ENCODE measurements around the gene ASB10.
A peak's percentile ranks its signal among the peaks of the same experiment; 100 is the strongest.

The ASB10 gene

GRCh38 chr7:151173386-151174245 is 13.4 kb downstream of the ASB10 start:
- no peak overlapping the region for H3K4me3 Mint-ChIP-seq
- no peak overlapping the region for H3K27ac Mint-ChIP-seq
- H3K27me3 Mint-ChIP-seq, result peaks cover 85% of the 10 kb centered on the region
- no peaks in the 10 kb centered on the region for H3K9me3 Mint-ChIP-seq
- H3K36me3 Mint-ChIP-seq (ENCODE audit: low read depth), result no peaks in the 10 kb centered on the region
- H3K4me1 Mint-ChIP-seq (ENCODE audit: low read depth), result peaks cover 7% of the 10 kb centered on the region
- intact Hi-C loops (cut with micrococcal nuclease), result loop anchor here (2.0 to 5.0 kb wide), 2 partner anchors 51 to 275 kb away; no protein-coding TSS in a partner anchor

DNA sequence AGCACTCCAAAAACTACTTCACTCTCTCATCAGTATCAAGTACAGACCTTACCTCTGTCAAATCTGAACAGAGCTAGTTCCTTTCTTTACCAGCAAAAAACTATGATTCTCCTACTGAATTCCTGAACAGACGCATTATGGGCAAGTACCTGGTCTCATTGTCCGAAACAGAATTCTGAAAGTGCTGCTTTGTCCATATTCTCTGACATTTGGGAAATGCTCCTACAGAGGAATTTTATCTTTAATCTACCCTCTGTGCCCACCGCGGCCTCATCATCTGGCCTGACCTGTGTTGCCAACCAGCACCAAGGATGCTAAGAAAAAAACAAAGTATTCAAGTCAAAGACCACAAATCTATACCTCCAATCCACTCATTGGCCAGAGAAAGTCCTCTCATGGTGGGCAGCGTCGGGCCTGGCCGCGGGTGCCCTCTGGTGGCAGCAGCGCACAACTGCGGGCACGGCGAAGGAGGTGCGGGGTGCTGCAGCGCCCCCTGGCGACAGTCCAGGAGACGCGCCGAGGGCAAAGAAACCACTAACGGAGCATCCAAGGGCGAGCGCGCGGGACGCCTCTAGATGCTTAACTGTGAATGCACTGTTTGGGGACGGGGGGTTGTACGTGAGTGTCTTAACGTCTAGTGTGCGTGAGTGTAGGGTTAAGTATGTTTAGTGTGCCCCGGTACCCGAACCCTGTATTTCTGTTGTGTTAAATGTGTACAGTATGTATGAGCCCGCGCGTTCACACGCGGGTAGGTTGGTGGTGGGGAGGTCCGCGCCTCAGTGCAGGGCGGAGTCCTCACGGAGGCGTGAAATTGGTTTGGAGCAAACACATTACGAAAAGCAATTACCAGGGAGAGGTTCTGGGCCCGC is 14.5 kb downstream of the ASB10 start:
- intact Hi-C loops (cut with micrococcal nuclease), result loop anchor here (1.0 to 5.0 kb wide), 3 partner anchors 50 to 274 kb away; no protein-coding TSS in a partner anchor
- peaks cover 83% of the 10 kb centered on the region for H3K27me3 Mint-ChIP-seq
- no peak overlapping the region for H3K27ac Mint-ChIP-seq
- H3K4me3 Mint-ChIP-seq, result no peak overlapping the region
- no peaks in the 10 kb centered on the region for H3K36me3 Mint-ChIP-seq (ENCODE audit: low read depth)
- peaks cover 13% of the 10 kb centered on the region for H3K4me1 Mint-ChIP-seq (ENCODE audit: low read depth)
- no peaks in the 10 kb centered on the region for H3K9me3 Mint-ChIP-seq

DNA sequence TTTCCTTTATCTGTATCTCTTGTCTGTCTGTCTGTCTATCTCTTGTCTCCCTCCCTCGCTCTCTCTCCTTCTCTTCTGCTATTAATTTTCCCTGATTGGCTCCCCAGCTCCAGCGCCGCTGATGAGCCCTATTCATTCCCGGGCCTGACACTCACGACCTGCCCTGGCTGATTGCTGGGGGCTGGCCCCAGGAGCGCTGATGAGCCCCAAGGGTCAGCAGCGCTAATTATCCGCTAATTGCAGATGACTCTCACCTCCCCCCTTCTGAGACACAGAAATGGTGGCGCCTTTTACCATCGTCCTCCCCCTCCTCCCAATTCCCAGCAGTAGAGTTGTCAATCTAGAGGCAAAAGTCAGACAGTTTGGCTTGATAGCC is 18.3 kb downstream of the ASB10 start:
- intact Hi-C loops (cut with micrococcal nuclease), result loop anchor here (10.0 kb wide), 1 partner anchor 136 kb away; no protein-coding TSS in a partner anchor
- peaks cover 13% of the 10 kb centered on the region for H3K4me1 Mint-ChIP-seq (ENCODE audit: low read depth)
- H3K27me3 Mint-ChIP-seq, result peaks cover 58% of the 10 kb centered on the region
- no peaks in the 10 kb centered on the region for H3K36me3 Mint-ChIP-seq (ENCODE audit: low read depth)
- no peak overlapping the region for H3K27ac Mint-ChIP-seq
- H3K4me3 Mint-ChIP-seq, result peak overlapping the region; percentile 22
- no peaks in the 10 kb centered on the region for H3K9me3 Mint-ChIP-seq

DNA sequence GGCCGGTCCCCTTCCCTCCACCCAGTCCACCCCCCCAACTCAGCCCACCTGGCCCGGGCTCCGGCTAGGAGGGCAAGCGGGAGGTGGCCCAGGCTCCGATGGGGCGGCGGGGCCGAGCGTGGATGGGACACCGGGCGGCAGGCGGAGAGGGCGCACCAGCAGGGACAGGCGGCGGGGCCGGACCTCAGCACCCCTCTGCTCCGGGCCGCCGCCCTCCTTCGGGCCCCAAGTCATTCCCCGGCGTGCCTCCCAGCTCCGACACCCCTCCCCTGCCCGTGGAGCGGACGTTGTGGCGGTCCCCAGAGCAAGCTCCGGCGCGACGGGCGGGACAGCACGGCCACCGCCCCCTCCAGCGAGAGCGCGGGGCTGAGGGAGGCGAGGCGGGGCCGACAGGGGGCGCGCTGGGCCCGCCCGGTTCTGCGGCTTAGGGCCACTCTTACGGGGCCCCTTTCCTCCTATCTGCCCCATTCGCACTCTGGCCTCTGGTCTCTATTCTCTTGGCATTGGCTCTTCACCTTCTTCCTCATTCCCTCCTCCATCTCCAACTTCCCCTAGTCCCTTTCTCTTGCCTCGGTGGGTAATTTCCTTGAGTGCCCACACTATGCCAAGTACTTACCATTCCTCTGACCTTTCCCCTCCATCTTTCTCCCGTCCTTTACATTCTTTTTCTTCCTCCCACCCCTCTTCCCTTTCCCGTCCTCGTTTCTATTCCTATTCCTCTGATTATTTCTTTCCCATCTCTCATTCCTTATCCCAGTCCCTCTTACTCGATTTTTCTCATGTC is 18.9 kb downstream of the ASB10 start:
- Mint-ChIP-seq H3K4me3 (peak overlapping the region; percentile 22), H3K9me3 (no peaks in the 10 kb centered on the region), H3K36me3 (ENCODE audit: low read depth) (no peaks in the 10 kb centered on the region), H3K27ac (no peak overlapping the region), H3K4me1 (ENCODE audit: low read depth) (peaks cover 13% of the 10 kb centered on the region), H3K27me3 (peaks cover 52% of the 10 kb centered on the region)
- intact Hi-C loops (cut with micrococcal nuclease), result loop anchor here (10.0 kb wide), 1 partner anchor 137 kb away; no protein-coding TSS in a partner anchor

DNA sequence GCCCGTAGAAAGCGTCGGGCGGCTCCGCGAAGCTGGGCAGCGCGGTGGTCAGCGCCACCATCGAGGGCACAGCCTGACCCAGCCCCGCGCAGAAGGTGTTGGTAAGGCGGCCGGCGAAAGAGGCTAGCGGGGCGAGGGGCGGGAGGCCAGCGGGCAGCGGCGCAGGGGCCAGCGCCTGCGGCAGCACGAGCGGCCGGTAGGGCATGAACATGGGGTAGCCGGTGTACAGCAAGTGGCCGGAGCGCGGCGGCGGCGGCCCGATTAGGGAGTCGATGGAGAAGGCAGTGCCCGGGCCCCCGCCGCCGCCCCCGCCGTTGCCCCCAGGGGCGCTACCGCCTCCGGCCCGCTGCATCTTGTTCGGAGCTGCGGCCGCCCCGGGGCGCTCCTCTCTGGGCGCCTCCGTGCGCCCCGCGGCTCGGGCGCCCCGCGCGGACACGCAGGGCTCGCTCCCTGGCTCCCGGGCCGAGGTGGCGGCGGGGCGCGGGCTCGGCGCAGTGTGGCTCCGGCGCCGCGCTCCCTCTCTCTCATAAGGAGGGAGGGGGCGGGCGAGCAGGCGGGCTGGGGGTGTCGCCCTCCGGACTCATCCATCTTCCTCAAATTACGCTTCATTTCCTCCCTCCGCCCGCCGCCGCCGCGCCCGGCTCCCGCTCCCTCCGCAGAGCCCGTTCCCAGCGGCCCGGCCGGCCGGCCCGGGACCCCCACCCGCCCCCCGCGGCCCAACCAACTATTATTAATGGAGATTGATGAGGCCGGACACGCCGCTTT is 19.7 kb downstream of the ASB10 start, which contains the start of gene GBX1:
TSS of gene GBX1 (minus strand) at position 498 of the 765 bp plus-strand sequence. CDS start at position 352, 146 bp downstream.
- H3K4me1 Mint-ChIP-seq (ENCODE audit: low read depth), result peaks cover 11% of the 10 kb centered on the region
- no peaks in the 10 kb centered on the region for H3K36me3 Mint-ChIP-seq (ENCODE audit: low read depth)
- intact Hi-C loops (cut with micrococcal nuclease), result loop anchor here (10.0 kb wide), 1 partner anchor 137 kb away; no protein-coding TSS in a partner anchor
- H3K27me3 Mint-ChIP-seq, result peaks cover 44% of the 10 kb centered on the region
- peak within 1 kb of the TSS; percentile 62 for H3K4me3 Mint-ChIP-seq
- no peak within 1 kb of the TSS for H3K27ac Mint-ChIP-seq
- H3K9me3 Mint-ChIP-seq, result no peaks in the 10 kb centered on the region

- H3K4me3 Mint-ChIP-seq, result peak overlapping the region; percentile 62
- H3K9me3 Mint-ChIP-seq, result no peaks in the 10 kb centered on the region
- H3K36me3 Mint-ChIP-seq (ENCODE audit: low read depth), result no peaks in the 10 kb centered on the region
- intact Hi-C loops (cut with micrococcal nuclease), result loop anchor here (10.0 kb wide), 1 partner anchor 138 kb away; no protein-coding TSS in a partner anchor
- H3K27ac Mint-ChIP-seq, result no peak overlapping the region
- H3K27me3 Mint-ChIP-seq, result peaks cover 37% of the 10 kb centered on the region
- peaks cover 9% of the 10 kb centered on the region for H3K4me1 Mint-ChIP-seq (ENCODE audit: low read depth)
Observed at GRCh38 chr7:151166629-151167196, 20.3 kb downstream of the ASB10 start.

- no peak overlapping the region for H3K27ac Mint-ChIP-seq
- no peak overlapping the region for H3K4me3 Mint-ChIP-seq
- no peaks in the 10 kb centered on the region for H3K9me3 Mint-ChIP-seq
- peaks cover 17% of the 10 kb centered on the region for H3K27me3 Mint-ChIP-seq
- intact Hi-C loops (cut with micrococcal nuclease), result loop anchor here (10.0 kb wide), 1 partner anchor 143 kb away; no protein-coding TSS in a partner anchor
- no peaks in the 10 kb centered on the region for H3K4me1 Mint-ChIP-seq (ENCODE audit: low read depth)
- H3K36me3 Mint-ChIP-seq (ENCODE audit: low read depth), result no peaks in the 10 kb centered on the region
Observed at GRCh38 chr7:151161757-151162156, 25.3 kb downstream of the ASB10 start.

DNA sequence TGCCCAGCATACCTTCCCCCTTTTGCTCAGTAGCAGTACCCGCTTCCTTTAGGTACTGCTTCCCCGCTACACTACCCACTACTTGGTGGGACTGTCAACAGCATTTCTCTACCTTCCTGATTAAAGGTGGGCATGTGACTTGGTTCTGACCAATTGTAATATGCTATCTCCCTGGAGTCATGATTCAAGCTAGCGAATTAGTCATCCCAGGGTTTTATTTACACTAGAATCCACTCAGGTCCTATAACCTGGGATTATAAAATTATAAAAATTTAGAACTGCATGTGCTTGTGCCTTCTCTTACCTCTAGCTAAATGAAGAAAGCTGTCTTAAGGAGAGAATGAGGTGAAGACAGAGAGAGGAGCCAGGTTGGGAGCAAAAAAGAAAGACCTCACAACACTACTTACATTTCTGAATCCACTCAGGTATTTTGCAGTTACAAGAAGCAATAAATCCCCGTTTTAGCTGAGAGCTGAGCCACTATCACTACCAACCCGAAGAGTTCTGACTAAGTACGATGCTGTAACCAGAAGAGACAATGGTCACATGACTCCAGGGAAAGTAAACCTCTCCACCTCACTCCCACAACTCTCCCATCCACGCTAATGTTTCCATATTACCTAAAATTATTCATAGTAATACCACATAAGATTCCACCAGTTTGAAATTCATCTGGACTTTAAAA is 29.3 kb downstream of the ASB10 start:
- no peaks in the 10 kb centered on the region for H3K9me3 Mint-ChIP-seq
- H3K4me3 Mint-ChIP-seq, result no peak overlapping the region
- peaks cover 32% of the 10 kb centered on the region for H3K27me3 Mint-ChIP-seq
- no peaks in the 10 kb centered on the region for H3K4me1 Mint-ChIP-seq (ENCODE audit: low read depth)
- intact Hi-C loops (cut with micrococcal nuclease), result no loop called here
- H3K36me3 Mint-ChIP-seq (ENCODE audit: low read depth), result no peaks in the 10 kb centered on the region
- no peak overlapping the region for H3K27ac Mint-ChIP-seq

DNA sequence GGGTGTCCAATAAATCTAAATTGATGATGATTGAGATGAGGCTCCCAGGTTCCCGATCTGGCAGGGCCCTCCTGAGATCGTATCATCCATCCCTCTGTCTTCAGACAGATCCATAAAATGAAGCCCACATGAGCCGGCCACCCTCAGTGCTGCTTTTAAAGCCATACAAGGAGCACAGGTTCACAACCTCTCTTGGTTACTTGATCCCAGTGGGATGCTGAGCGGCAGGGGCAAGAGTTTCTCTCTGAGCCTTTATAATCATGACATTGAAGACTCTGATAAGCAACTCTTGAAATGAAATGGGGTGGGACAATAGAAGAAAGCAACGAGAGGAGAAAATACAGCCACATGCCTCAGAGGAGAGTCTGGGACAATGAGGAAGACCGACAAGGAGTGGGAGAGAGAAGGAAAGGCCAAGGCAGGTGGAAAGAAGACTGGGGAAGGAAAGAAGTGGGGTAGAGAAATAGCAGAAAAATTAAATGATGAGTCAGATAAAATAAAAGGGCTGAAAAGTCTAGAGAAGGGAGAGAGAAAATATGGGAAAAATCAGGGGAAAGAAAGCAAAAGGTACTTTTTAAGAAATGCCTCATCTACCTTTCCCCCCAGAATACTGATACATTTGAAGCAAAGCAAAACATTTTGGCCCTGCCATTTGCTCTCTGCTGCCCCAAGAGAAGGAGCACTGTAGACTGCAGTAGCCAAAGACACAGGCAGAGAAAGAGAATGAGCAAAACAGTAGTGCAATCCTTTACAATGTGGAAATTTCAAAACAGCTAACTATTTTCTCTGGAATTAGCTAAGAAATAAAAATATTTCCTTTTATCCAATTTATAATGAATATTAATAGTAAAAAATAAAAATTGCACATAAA is 34.2 kb downstream of the ASB10 start:
- Mint-ChIP-seq H3K4me3 (no peak overlapping the region), H3K27ac (no peak overlapping the region), H3K4me1 (ENCODE audit: low read depth) (peaks cover 4% of the 10 kb centered on the region), H3K27me3 (peaks cover 34% of the 10 kb centered on the region), H3K36me3 (ENCODE audit: low read depth) (no peaks in the 10 kb centered on the region), H3K9me3 (no peaks in the 10 kb centered on the region)
- intact Hi-C loops (cut with micrococcal nuclease), result no loop called here

GRCh38 chr7:151150388-151150787 is 36.7 kb downstream of the ASB10 start:
- Mint-ChIP-seq H3K4me3 (no peak overlapping the region), H3K36me3 (ENCODE audit: low read depth) (no peaks in the 10 kb centered on the region), H3K4me1 (ENCODE audit: low read depth) (peaks cover 4% of the 10 kb centered on the region), H3K9me3 (no peaks in the 10 kb centered on the region), H3K27me3 (peaks cover 17% of the 10 kb centered on the region), H3K27ac (no peak overlapping the region)
- intact Hi-C loops (cut with micrococcal nuclease), result no loop called here
